ENCODE measurements around the gene LAYN.
A peak's percentile ranks its signal among the peaks of the same experiment; 100 is the strongest.

LAYN gene, protein sequence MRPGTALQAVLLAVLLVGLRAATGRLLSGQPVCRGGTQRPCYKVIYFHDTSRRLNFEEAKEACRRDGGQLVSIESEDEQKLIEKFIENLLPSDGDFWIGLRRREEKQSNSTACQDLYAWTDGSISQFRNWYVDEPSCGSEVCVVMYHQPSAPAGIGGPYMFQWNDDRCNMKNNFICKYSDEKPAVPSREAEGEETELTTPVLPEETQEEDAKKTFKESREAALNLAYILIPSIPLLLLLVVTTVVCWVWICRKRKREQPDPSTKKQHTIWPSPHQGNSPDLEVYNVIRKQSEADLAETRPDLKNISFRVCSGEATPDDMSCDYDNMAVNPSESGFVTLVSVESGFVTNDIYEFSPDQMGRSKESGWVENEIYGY

DNA sequence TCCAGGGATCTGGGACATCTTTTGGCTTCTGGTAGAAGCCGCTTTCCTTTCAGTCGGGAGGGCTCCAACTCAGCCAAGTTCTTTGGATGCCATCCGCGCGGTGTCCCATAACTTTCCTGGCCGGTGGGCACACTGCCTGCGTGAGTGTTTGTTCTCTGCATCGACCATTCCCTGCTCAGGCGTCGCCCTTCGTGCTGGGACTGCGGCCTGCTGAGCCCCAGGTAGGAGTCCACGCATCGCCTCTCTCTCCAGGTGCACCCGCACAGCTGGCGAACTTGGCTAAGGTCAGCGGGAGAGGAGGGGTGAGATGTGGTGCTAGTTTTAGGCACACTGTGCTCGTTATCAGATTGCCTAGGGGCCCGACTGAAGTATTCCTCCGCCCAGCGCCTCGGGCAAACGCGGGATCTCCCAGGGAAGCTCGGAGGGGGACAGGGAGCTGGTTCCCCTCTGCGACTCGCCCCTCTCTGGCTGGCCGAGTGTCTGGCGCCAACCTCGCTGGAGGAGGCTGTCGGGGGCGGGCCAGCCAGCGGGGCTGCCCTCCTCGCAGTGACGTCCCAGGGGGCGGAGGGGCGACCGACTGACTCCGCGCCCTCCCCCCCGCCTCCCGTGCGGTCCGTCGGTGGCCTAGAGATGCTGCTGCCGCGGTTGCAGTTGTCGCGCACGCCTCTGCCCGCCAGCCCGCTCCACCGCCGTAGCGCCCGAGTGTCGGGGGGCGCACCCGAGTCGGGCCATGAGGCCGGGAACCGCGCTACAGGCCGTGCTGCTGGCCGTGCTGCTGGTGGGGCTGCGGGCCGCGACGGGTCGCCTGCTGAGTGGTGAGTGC lies at the start of gene LAYN:
TSS of gene LAYN (plus strand) at position 607 of the 823 bp plus-strand sequence. CDS start at position 731, 124 bp downstream.
- DNase-seq (ENCODE audit: low spot score), result peak; percentile 12

DNA sequence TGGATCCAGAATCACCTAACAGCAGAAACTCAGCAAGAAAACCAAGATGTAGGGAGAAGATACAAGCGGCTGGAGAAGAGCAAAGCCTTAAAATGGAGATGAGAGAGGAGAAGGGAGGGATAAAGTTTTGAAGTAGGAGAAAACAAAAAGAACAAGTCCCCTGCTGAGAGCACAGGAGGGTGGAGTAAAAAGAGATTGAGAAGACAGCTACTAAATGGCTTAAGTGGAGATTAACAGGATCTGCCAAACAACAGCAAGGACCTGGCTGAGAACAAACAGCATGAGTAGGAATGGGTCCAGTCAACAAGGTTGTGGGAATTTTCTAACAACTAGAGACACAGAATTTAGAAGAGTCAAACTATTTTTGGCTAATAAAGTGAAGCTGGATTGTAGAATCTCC lies 46.5 kb upstream of the LAYN start:
- no peak for DNase-seq (ENCODE audit: low spot score)

DNA sequence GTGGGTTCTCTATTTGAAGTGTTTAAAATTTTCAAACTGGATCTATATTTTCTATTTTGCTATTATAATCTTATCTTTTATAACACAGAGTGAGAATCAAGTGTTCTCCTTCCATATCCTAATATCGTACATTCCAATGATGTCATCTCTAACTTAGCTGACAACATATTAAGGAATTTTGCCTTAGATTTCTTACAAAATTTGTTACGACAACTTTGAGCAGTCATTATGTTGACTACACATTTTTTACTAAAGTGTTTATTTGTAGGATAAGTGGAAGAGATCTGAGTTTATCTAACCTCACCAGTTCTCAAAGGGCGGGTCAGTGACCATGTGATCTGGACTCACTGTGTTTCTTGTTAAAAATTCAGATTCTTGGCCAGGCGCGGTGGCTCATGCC lies 41.0 kb upstream of the LAYN start:
- no peak for DNase-seq (ENCODE audit: low spot score)

DNA sequence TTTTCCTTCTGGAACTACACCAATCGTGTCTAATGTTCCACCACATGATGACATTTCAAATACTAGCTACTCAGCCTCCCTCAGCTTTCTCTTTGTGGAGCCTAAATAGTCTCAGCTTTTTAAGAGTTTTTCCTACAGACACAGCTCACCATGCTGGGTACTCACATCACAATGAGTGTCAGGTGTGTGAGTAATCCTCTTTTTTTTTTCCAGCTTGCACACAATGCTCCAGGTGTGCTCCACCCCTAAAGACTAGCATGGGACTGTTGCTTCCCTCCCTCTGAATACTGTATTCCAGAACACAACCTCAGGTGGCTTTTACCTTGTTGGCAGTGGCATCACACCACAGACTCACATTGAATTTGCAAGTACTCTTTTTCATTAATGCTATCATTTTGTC lies 40.0 kb upstream of the LAYN start:
- DNase-seq (ENCODE audit: low spot score), result no peak

DNA sequence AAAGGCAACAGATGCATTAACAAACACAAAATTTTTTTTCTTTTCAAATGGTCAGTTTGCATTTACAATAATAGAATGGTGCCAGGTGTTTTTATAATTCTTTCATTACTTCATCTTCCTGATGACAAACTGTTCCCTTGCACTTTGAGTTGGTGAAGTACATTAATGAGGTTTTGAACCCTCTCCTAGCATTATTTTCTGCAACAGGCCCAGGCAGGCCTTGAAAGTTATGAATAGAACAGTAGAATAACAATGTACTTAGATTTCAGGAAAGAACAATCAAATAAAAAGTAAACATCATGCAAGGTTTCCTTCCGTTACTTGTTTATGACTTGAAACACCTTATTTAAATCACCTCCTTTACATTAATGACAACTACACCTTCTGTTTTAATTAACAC lies 37.9 kb upstream of the LAYN start:
- DNase-seq (ENCODE audit: low spot score), result no peak

DNA sequence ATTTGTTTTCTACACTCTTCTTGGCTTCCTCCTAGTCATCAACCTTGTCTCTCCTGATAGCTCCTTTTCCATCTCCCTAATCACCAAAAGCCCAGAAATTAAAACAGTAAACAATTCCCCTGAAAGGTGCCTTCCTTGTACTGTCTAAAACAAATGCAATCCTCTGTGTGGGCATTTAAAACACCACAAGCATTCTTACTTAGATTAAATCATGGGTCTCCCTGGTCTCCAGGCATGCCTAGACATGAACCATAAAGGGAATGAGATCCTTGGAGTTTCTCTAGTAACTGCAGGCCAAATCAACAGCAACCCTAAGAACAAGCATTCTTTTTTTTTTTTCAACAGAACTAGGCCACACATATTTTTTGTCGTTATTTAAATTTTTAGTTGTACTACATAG lies 30.2 kb upstream of the LAYN start:
- DNase-seq (ENCODE audit: low spot score), result no peak

DNA sequence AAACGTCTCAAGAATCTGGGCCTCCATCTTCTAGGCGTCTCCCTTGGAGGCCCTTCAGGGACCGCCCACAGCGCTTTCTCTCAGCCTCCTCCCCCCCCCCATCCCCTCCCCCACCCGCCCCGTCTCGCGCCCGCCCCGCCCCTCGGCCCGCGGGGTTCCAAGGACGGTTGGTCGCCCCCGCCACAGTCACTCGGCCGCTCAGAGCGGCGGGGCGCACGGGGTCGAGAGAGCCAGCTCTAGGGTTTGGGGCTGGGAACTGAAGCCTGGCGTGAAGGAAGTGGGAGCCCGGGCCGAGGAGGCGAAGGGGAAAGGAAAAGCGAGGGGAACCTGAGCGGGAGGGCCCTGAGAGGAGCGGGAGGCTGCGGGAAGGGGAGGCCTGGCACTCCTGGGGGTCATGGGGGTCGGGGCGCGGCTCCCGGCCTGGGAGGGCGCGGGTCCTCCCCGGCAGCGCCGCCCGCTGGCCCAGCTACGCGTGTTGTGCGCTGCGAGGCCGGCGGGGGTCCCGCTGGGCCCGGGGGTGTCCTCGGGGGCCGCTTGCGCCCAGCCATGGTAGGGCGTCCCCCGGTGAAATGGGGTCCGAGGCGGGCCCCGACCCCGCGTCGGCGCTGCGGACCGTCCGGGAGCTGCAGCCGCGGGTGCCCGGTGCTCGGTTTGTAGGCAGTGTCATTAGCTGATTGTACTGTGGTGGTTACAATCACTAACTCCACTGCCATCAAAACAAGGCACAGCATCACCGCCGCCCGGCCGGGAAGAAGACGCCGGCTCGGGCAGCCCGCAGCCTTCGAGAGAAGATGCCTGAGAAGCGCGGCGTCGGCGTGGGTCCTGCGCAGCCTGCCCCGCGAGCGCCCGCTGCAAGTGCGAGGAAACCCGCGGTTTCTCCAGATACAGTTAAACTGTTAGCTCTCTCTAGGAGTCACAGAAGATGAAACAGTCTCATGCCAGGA lies 28.0 kb upstream of the LAYN start, which contains the start of gene BTG4:
TSS of gene BTG4 (minus strand) at position 91 of the 944 bp plus-strand sequence. CDS start 13,610 bp downstream, outside the sequence.
- DNase-seq (ENCODE audit: low spot score), result no peak

DNA sequence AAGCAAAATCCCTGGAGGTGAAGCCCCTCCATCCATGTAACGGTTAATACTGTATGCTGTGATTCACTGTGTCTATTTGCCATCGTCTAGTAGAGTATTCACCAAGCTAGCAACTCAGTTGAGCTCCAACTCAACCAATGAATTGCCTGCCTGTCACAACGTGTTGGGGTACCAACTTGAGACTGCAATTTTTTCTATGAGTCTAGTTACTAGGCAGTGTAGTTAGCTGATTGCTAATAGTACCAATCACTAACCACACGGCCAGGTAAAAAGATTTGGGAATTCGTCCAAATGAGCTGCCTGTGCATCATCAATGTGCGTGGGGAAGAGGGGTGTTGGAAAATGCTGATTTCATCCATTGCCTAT lies 27.3 kb upstream of the LAYN start:
- no peak for DNase-seq (ENCODE audit: low spot score)

DNA sequence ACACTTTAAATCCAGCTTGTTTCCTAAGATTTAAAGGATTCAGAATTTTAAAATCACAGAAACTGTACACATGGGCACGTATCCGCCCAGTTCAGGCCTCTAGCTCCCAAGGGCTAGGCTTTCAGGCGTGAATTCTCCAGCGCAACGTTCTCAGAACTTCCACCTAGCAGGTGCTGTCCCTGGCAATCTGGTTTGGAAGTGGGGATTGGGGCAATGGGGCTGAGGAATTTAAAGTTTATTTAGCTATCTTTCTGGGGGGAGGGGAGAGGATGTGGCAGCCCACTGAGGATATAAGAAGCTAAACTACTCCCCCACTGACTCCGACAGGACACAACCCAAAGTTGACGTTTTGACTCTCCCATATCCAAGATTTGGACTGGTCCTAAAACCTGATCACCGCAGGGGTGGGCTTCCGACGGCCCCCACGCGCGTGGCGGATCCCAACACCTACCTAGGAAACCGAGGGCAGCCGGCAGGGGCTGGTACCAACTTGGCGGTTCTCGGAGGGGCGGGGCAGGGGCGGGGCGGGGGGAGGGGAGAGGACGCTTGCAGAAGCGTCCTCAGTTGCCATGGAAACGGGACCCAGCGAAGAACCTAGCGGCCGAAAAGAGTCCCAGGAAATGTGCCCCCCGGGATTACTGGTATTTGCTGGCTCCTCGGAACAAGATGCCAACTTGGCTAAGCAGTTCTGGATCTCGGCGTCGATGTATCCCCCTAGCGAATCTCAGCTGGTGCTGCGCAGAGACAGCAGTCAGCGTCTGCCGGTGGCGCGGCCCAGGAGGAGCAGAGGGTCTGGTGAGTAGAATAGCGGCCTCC lies 26.1 kb upstream of the LAYN start, which contains the start of gene HOATZ:
TSS of gene HOATZ (plus strand) at position 563 of the 816 bp plus-strand sequence. CDS start at position 570, 7 bp downstream.
- no peak for DNase-seq (ENCODE audit: low spot score)

DNA sequence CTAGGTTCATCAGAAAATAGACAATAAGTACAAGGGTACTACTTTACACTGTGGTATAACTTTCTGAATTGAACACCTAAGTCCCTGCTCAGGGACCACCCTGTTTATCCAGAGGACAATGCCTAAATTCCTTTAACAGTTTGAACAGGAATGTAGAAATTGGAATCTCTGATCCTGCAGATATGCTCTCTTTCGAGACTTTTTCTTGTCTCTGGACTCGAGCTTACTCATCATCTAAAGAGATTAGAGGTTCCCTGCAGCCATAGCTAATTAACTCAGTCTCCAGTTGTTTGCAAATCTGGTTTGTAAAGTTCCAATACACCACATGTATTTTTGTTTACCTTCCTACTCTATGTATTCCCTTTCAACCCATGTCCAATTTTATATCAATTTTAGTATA lies 24.9 kb upstream of the LAYN start:
- DNase-seq (ENCODE audit: low spot score), result no peak

DNA sequence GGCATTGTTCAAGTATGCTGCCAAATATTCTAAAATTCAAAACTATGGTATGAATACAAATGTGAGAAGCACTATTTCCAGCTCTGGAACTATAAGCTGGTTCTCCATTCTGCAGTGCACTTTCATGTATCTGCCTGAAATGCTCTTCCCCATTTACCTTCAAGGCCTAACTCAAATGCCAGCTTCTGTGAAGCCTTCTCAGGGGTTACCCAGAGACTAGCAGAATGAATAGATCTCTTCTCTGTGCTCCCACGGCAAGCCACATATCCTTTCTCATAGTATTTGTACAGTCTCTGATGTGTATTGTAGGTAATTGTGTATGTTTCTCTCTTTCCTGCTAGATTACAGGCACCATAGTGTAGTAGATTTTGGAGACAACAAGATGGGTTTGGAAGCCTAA lies 21.9 kb upstream of the LAYN start:
- no peak for DNase-seq (ENCODE audit: low spot score)

DNA sequence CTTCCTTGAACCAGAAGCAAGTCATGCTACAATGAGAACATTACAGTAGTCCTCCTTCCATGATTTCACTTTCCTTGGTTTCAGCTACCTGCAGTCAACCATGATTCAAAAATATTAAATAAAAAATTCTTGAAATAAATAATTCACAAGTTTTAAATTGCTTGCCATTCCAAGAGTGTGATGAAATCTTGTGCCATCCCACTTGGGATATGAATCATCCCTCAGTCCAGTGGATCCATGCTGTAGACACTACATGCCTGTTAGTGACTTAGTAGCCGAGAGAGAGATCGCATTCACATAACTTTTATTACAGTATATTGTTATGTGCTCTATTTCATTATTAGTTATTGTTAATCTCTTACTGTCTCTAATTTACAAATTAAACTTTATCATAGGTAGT lies 20.0 kb upstream of the LAYN start:
- no peak for DNase-seq (ENCODE audit: low spot score)

DNA sequence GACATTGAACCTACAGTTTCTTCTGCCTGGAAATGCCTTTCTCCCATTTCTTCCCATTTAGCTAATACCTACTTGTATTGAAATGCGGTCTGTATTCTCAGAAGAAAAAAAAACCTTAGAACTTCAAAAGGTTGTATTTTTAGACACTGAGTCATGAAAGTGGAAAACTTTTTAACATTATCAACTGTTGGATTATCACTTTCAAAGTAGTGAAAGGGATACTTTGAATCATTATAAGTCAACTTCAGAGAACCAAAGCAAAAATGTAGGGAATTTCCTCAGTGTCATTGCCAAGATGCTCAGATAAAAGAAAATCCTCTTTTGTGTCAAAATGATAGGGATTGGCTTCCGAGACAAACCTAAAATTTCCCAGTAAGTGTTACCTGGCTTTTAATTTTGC lies 19.4 kb upstream of the LAYN start:
- no peak for DNase-seq (ENCODE audit: low spot score)

DNA sequence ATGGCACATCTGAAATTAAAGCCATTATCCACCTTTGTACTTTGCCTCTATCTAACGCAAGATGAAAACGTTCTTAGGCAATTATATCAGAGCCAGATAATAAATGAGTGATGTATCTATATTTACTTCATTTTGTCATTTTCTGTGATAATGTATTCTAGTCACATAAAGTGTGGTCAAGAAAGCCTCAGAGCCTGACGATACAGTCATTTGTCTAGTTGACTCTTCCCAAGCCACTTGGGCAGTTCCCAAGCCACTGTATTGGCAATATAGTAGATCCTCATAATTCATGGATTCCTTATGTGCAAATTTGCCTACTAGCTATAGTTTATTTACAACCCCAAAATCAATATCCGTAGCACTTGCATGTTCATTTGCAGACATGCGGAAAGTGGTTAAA lies 18.1 kb upstream of the LAYN start:
- DNase-seq (ENCODE audit: low spot score), result no peak

DNA sequence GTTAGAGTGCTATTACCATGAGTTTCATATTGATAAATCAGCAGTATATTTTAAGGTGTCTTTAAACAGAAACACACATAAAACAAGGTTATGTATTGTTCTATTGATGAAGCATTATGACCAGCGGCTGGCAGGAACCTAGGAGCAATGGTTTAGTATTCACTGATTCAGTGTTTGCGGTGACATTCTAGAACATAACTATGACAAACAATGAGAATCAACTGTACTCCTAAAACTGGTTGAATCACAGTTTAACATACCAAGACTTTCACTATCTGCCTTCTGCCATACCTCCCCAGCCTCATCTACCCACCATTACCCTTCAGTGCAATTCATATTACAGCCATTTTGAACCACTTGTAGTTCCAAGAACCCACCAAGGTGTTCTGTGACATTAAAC lies 17.2 kb upstream of the LAYN start:
- no peak for DNase-seq (ENCODE audit: low spot score)

DNA sequence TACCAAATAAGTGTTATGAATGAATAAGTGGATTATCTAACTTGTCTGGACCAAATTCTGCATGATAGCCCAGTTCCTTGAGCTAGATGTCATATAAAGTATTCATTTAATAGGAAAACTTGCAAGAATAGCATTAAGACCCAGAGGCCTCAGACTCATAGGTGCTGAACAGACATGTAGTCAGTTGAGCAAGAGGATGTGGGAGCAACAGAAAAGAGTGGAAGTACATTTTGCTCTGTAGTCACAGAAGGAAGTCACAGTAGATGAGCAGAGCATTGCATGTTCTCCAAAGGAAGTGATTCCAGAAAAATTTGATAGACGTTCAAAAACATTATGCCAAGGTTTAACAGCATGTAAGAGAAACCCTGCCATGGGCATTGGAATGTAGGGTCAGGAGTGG lies 16.5 kb upstream of the LAYN start:
- DNase-seq (ENCODE audit: low spot score), result no peak

DNA sequence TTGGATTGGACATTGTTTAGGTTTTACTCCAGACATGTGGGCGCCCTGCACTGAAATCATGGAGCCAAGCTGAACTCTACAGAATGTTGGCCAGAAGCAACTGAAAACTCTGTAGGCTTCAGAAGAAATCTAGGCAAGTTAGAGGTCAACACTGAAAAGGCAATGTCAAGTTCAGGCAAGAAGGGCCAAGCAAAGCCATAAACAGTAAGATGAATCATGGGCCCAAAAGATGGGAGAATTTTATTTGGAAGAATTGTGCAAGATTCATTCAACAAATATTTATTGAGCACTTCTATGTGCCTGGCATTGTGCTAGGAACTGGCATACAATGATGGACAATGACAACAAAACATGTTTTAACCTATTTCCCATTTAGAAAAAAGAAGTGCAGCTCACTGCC lies 15.1 kb upstream of the LAYN start:
- no peak for DNase-seq (ENCODE audit: low spot score)

DNA sequence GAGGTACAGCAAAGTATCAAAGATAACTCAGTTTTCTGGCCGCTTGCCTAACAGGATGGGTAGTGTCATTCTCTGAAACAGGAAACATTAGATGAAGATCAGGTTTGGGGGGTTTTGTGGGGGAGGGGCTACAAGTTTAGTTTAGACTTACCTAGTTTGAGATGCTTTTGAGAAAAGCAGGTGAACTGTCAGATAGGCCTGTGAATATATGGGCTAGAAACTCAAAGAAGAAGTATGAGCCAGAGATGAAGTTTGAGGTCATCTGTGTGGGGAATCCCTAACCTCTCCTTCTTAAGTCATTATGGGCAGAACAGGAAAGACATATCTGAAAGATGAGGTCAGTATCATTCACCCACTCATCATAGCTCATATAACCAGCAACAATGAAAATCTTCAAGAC lies 14.0 kb upstream of the LAYN start:
- no peak for DNase-seq (ENCODE audit: low spot score)

DNA sequence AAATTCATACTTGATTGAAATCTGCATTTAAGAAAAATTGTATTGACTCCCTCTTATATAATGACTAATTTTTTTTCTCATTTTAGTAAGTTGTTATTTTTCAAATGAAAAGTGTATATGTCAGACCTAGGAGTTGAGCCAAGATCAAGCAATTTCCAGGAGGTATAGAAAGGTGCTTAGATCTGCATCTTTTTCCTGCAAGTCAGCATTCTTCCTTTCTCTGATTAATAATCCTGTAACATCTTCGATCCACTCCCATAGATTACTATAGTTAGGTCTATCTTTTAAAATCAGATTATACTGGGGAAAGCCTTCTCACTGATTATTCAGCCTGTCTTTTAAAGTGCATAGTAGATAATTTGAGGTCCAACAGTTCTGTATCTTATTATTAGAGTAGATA lies 13.2 kb upstream of the LAYN start:
- no peak for DNase-seq (ENCODE audit: low spot score)

DNA sequence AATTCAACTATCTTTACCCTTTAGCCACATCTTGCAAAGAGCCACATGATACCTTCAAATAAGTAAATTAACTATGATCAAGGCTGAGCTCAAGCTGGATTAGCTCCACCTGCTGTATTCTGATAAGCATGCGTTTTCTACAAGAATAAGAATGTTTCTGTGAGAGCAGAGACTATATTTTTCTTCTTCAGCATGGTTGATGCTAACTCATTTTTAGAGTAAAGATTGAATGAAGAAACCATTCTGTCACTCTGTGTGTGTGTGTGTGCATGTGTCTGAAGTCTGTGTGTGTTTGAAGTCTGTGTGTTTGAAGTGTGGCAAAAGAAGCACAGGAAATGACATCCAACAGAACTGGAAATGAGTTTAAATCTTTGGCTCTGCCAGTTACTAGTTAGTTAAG lies 12.0 kb upstream of the LAYN start:
- peak; percentile 43 for DNase-seq (ENCODE audit: low spot score)

DNA sequence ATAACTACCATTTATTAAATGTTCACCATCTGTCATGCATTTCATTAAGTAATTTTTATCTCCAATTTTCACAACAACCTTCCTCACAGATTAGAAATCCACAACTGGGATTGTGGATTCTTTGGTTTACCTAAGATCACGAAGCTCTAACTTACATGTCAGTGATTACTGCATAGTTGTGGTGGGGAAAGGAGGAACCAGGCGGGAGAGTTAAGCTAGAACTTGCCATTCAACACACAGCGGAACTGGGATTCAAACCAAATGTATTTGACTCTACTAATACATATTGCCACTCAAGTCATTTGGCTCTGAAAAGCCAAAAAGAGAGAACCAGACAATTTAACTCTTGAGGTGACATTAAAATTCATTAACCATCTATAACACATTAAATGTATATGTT lies 10.4 kb upstream of the LAYN start:
- no peak for DNase-seq (ENCODE audit: low spot score)

Data from CD4-positive, alpha-beta T cell treated with Interleukin-6 at 100 ng/mL for 8 hours (primary cell).